ENCODE measurements around the gene PDZD4. TPM values are rescaled to one million over a fixed set of nuclear protein-coding genes. Genes with fewer than 3 reads are reported as not detected.

Gene PDZD4
- total and polyA plus RNA-seq, 4 donors, result 0.15 to 1.8 (median 0.69) TPM

DNA sequence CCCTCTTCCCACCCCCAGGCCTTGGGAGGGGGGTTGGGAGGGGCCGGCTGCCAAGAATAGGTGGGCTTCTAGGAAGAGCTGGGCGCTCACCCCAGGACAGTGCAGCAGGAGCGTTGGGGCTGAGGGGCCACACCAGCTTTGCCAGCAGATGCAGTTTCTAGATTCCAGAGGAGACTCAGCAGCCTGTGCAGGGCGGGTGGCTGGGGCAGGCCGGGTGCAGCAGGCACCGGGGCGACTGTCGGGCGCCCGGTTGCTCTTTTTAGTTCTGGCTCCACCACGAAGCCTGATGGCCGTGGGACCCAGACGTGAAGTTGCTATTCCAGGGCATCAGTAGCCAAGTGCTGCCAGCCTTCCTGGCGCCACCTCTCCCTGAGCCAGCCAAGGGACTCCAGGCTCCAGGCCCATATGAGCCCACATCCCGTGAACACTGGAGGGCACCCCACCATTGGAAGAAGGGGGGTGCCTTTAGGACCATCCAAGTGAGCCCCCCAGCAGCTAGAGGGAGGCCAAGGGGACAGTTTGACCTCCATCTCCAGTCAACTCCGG, 30.1 kb downstream of the PDZD4 start (continued):
- TF ChIP-seq, protein P1, sequence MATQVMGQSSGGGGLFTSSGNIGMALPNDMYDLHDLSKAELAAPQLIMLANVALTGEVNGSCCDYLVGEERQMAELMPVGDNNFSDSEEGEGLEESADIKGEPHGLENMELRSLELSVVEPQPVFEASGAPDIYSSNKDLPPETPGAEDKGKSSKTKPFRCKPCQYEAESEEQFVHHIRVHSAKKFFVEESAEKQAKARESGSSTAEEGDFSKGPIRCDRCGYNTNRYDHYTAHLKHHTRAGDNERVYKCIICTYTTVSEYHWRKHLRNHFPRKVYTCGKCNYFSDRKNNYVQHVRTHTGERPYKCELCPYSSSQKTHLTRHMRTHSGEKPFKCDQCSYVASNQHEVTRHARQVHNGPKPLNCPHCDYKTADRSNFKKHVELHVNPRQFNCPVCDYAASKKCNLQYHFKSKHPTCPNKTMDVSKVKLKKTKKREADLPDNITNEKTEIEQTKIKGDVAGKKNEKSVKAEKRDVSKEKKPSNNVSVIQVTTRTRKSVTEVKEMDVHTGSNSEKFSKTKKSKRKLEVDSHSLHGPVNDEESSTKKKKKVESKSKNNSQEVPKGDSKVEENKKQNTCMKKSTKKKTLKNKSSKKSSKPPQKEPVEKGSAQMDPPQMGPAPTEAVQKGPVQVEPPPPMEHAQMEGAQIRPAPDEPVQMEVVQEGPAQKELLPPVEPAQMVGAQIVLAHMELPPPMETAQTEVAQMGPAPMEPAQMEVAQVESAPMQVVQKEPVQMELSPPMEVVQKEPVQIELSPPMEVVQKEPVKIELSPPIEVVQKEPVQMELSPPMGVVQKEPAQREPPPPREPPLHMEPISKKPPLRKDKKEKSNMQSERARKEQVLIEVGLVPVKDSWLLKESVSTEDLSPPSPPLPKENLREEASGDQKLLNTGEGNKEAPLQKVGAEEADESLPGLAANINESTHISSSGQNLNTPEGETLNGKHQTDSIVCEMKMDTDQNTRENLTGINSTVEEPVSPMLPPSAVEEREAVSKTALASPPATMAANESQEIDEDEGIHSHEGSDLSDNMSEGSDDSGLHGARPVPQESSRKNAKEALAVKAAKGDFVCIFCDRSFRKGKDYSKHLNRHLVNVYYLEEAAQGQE (IDR thresholded peaks at IDR 0.05), result no peak
- no peak for TF ChIP-seq SP1 (IDR thresholded peaks at IDR 0.05)
- no peak for TF ChIP-seq EGR1 (IDR thresholded peaks at IDR 0.05; ENCODE audit: low read depth in 2 of 2)

DNA sequence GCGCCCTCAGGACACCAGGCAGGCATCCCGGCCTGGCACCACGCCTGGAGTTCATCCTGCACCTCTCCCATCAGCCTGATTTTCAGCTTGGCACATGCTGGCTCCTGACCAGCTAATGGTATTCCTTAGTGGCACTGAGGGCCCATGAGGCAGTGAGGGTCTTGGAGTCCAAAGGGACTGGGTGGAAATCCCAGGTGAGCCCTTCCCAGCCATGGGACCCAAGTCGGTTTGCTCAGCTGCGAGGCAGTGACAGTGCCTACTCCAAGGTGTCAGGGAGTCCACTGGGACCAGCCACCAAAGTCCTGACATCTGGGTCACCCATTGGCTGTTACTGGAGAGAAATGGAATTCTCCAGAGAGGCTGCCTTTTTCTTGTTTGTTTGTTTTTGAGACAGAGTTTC, 31.0 kb downstream of the PDZD4 start:
- H3K9me3 ChIP-seq (ENCODE audit: control insufficient read depth in 4 of 4, low read length in 3 of 4), result peaks cover 0 to 3% (median 2%) of the 10 kb centered on the region in 4 donors
- H3K9ac ChIP-seq (ENCODE audit: low read depth in 1 of 2, low read length in 2 of 2), result no peak overlapping the region
- WGBS, result 88% methylated on average over 5 of the region's 5 CpGs
- no peaks in the 10 kb centered on the region for H3K27me3 ChIP-seq (ENCODE audit: control insufficient read depth in 4 of 4, insufficient read depth in 4 of 4, low read length in 3 of 4)
- H3K36me3 ChIP-seq (ENCODE audit: control insufficient read depth in 4 of 4, insufficient read depth in 3 of 4, low read depth in 1 of 4, low read length in 3 of 4), result peaks cover 0 to 16% (median 4%) of the 10 kb centered on the region in 4 donors
- DNase-seq (ENCODE audit: low spot score), result no peak
- no peak overlapping the region for H3K27ac ChIP-seq (ENCODE audit: low read depth in 1 of 2, low read length in 2 of 2)
- peaks cover 0 to 13% (median 9%) of the 10 kb centered on the region in 4 donors for H3K4me1 ChIP-seq (ENCODE audit: control insufficient read depth in 4 of 4, insufficient read depth in 4 of 4, low read length in 3 of 4)
- H3K4me3 ChIP-seq (ENCODE audit: low read depth in 1 of 3, low read length in 3 of 3), result no peak overlapping the region
- TF ChIP-seq JUND (IDR thresholded peaks at IDR 0.05) (no peak), TAF1 (conservative IDR thresholded peaks at IDR 0.05) (no peak), RXRA (IDR thresholded peaks at IDR 0.05) (no peak), NR2F2 (IDR thresholded peaks at IDR 0.05) (no peak), HNF4G (IDR thresholded peaks at IDR 0.05) (no peak)
- TF ChIP-seq, protein P2, sequence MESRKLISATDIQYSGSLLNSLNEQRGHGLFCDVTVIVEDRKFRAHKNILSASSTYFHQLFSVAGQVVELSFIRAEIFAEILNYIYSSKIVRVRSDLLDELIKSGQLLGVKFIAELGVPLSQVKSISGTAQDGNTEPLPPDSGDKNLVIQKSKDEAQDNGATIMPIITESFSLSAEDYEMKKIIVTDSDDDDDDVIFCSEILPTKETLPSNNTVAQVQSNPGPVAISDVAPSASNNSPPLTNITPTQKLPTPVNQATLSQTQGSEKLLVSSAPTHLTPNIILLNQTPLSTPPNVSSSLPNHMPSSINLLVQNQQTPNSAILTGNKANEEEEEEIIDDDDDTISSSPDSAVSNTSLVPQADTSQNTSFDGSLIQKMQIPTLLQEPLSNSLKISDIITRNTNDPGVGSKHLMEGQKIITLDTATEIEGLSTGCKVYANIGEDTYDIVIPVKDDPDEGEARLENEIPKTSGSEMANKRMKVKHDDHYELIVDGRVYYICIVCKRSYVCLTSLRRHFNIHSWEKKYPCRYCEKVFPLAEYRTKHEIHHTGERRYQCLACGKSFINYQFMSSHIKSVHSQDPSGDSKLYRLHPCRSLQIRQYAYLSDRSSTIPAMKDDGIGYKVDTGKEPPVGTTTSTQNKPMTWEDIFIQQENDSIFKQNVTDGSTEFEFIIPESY (IDR thresholded peaks at IDR 0.05), result no peak
- TF ChIP-seq, protein P3, sequence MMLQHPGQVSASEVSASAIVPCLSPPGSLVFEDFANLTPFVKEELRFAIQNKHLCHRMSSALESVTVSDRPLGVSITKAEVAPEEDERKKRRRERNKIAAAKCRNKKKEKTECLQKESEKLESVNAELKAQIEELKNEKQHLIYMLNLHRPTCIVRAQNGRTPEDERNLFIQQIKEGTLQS (IDR thresholded peaks at IDR 0.05), result no peak

DNA sequence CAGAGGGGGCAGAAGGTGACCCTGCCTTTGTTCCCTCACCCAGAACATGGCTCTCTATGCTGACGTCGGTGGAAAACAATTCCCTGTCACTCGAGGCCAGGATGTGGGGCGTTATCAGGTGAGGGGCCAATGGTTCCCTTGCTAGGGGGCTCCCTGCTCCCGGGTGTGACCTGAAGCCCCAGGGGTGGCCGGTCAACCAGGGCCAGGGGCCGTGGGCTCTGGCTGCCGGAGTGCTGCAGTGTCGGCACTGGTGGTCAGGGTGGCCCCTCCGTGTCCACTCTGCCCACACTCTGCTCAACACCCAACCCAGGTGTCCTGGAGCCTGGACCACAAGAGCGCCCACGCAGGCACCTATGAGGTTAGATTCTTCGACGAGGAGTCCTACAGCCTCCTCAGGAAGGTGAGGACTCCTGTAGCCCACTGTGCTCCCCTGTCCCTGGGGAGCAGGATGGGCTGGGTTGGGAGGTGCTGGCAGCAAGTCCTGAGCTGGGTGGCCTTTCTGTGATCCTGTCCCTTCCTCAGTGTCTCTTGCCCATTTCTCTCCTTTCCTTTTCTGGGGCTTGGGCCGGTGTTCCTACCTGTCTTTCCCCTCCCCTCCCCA, 32.8 kb downstream of the PDZD4 start:
- no peak overlapping the region for H3K4me3 ChIP-seq (ENCODE audit: low read depth in 1 of 3, low read length in 3 of 3)
- no peak overlapping the region for H3K9ac ChIP-seq (ENCODE audit: low read depth in 1 of 2, low read length in 2 of 2)
- peaks cover 0 to 3% (median 2%) of the 10 kb centered on the region in 4 donors for H3K9me3 ChIP-seq (ENCODE audit: control insufficient read depth in 4 of 4, low read length in 3 of 4)
- whole genome bisulfite sequencing, result 93% methylated on average over 15 of the region's 15 CpGs
- no peak for TF ChIP-seq HNF4A (conservative IDR thresholded peaks at IDR 0.05)
- H3K27me3 ChIP-seq (ENCODE audit: control insufficient read depth in 4 of 4, insufficient read depth in 4 of 4, low read length in 3 of 4), result no peaks in the 10 kb centered on the region
- peaks cover 7 to 22% (median 15%) of the 10 kb centered on the region in 4 donors for H3K4me1 ChIP-seq (ENCODE audit: control insufficient read depth in 4 of 4, insufficient read depth in 4 of 4, low read length in 3 of 4)
- H3K36me3 ChIP-seq (ENCODE audit: control insufficient read depth in 4 of 4, insufficient read depth in 3 of 4, low read depth in 1 of 4, low read length in 3 of 4), result peaks cover 0 to 16% (median 4%) of the 10 kb centered on the region in 4 donors
- H3K27ac ChIP-seq (ENCODE audit: low read depth in 1 of 2, low read length in 2 of 2), result no peak overlapping the region
- DNase-seq (ENCODE audit: low spot score), result no peak

Data from liver (tissue), 9 donors.